KMS-11 (cell line): ENCODE results near the gene HOXA9.
A peak's percentile ranks its signal among the peaks of the same experiment; 100 is the strongest.

Experiments used
- H2AFZ ChIP-seq: fragments of 200-600 bp; sonication (generic); 2 replicates; pipeline ENCODE4 v1.6.1; 2016; ENCODE audit warnings: antibody characterized with exemption, mixed run types, low read depth
- H3K27ac ChIP-seq: fragments of 200-600 bp; sonication (generic); 2 replicates; pipeline ENCODE4 v1.6.1; 2016; ENCODE audit warnings: mild to moderate bottlenecking, mixed run types
- H3K27me3 ChIP-seq: fragments of 200-600 bp; sonication (generic); 2 replicates; pipeline ENCODE4 v1.6.1; 2017; ENCODE audit warnings: mild to moderate bottlenecking, low read depth, mixed run types, moderate library complexity; ENCODE audit not compliant: insufficient read depth
- H3K36me3 ChIP-seq: fragments of 200-600 bp; sonication (generic); 2 replicates; pipeline ENCODE4 v1.6.1; 2017; ENCODE audit warnings: mild to moderate bottlenecking, mixed run types; ENCODE audit not compliant: insufficient read depth
- H3K4me1 ChIP-seq: fragments of 200-600 bp; sonication (generic); 2 replicates; pipeline ENCODE4 v1.6.1; 2016; ENCODE audit warnings: mild to moderate bottlenecking, low read depth, mixed run types; ENCODE audit not compliant: poor library complexity, severe bottlenecking
- H3K4me2 ChIP-seq: fragments of 200-600 bp; sonication (generic); 2 replicates; pipeline ENCODE4 v1.7.0; 2016; ENCODE audit warnings: mild to moderate bottlenecking, mixed run types
- H3K4me3 ChIP-seq: fragments of 200-600 bp; sonication (generic); IDR thresholded peaks from 2 replicates; pipeline ENCODE4 v1.6.1; 2017; ENCODE audit warnings: low read depth, low read length, mixed read lengths; ENCODE audit not compliant: insufficient read depth
- H3K79me2 ChIP-seq: fragments of 200-600 bp; sonication (generic); 2 replicates; pipeline ENCODE4 v1.6.1; 2016; ENCODE audit warnings: low read depth, mixed run types; ENCODE audit not compliant: insufficient read depth
- H3K9ac ChIP-seq: fragments of 200-600 bp; sonication (generic); 2 replicates; pipeline ENCODE4 v1.6.1; 2016; ENCODE audit warnings: mild to moderate bottlenecking, mixed run types
- H4K20me1 ChIP-seq: fragments of 200-600 bp; sonication (generic); 2 replicates; pipeline ENCODE4 v1.6.1; 2016; ENCODE audit warnings: mild to moderate bottlenecking, mixed run types; ENCODE audit not compliant: insufficient read depth
- TF ChIP-seq, protein P1 (sequence below): fragments of 200-600 bp; sonication (generic); conservative IDR thresholded peaks from 2 replicates; pipeline ENCODE4 v1.6.1; 2017; ENCODE audit warnings: low read depth, mild to moderate bottlenecking, antibody characterized with exemption, low read length, moderate library complexity, mixed read lengths

HOXA9 gene

DNA sequence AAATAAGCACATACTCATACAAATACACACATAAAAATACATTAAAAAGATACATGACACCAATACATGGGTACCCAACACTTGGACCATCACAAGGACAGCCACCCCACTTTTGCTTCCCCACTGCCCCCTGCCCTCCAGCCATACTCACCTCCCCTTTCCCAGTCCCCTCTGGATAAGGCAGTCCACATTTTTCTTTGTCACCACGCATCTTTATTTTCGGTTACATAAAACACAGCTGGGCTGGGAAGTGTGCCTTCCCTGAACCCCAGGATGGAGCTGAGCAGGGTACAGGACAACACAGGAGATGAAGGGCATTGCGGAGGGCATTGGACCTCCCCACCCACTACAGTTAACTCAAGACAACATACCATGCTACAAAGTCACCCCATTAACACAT, 11.8 kb downstream of the HOXA9 start:
- no peaks in the 10 kb centered on the region for H3K79me2 ChIP-seq
- no peak overlapping the region for H3K9ac ChIP-seq
- no peaks in the 10 kb centered on the region for H3K36me3 ChIP-seq
- H3K4me1 ChIP-seq = peaks cover 7% of the 10 kb centered on the region
- no peaks in the 10 kb centered on the region for H4K20me1 ChIP-seq
- H3K4me2 ChIP-seq = no peak overlapping the region
- no peak overlapping the region for H2AFZ ChIP-seq
- no peak overlapping the region for H3K27ac ChIP-seq
- TF ChIP-seq, protein P1, sequence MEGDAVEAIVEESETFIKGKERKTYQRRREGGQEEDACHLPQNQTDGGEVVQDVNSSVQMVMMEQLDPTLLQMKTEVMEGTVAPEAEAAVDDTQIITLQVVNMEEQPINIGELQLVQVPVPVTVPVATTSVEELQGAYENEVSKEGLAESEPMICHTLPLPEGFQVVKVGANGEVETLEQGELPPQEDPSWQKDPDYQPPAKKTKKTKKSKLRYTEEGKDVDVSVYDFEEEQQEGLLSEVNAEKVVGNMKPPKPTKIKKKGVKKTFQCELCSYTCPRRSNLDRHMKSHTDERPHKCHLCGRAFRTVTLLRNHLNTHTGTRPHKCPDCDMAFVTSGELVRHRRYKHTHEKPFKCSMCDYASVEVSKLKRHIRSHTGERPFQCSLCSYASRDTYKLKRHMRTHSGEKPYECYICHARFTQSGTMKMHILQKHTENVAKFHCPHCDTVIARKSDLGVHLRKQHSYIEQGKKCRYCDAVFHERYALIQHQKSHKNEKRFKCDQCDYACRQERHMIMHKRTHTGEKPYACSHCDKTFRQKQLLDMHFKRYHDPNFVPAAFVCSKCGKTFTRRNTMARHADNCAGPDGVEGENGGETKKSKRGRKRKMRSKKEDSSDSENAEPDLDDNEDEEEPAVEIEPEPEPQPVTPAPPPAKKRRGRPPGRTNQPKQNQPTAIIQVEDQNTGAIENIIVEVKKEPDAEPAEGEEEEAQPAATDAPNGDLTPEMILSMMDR = no peak
- no peaks in the 10 kb centered on the region for H3K27me3 ChIP-seq
- H3K4me3 ChIP-seq = no peak overlapping the region

DNA sequence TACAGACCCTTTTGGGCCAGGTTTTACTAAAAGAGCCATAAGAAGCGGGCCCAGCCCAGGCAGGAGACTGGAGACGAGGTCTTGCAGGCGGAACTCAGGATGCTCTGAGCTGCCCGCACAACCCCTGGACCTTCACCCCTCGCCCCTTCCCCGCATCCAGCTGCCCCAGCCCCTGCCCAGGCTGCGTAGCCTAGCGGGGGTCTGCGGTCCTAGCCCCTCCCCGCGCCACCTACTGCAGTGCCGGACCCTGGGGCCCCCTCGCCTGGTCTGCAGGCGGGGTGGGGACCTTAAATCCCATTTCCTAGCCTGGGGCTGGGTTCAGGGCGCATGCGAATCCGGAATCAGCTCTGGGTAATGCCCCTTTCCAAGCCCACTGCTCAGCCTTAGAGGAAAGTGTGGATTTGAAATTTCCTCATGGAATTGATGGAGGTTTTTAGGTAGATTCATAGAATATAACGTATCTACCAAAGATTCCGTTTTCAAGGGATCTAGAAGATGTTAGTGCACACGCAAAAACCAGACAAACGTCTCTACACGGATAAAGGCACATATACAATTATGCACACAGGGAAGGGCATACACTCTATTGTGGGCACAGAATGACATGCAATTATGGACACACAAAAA, 12.4 kb downstream of the HOXA9 start:
- H4K20me1 ChIP-seq = no peaks in the 10 kb centered on the region
- no peaks in the 10 kb centered on the region for H3K36me3 ChIP-seq
- no peaks in the 10 kb centered on the region for H3K79me2 ChIP-seq
- H3K9ac ChIP-seq = no peak overlapping the region
- TF ChIP-seq, protein P1 = no peak
- H3K4me2 ChIP-seq = no peak overlapping the region
- no peak overlapping the region for H2AFZ ChIP-seq
- H3K4me1 ChIP-seq = peaks cover 7% of the 10 kb centered on the region
- H3K27ac ChIP-seq = no peak overlapping the region
- no peak overlapping the region for H3K4me3 ChIP-seq
- H3K27me3 ChIP-seq = no peaks in the 10 kb centered on the region

DNA sequence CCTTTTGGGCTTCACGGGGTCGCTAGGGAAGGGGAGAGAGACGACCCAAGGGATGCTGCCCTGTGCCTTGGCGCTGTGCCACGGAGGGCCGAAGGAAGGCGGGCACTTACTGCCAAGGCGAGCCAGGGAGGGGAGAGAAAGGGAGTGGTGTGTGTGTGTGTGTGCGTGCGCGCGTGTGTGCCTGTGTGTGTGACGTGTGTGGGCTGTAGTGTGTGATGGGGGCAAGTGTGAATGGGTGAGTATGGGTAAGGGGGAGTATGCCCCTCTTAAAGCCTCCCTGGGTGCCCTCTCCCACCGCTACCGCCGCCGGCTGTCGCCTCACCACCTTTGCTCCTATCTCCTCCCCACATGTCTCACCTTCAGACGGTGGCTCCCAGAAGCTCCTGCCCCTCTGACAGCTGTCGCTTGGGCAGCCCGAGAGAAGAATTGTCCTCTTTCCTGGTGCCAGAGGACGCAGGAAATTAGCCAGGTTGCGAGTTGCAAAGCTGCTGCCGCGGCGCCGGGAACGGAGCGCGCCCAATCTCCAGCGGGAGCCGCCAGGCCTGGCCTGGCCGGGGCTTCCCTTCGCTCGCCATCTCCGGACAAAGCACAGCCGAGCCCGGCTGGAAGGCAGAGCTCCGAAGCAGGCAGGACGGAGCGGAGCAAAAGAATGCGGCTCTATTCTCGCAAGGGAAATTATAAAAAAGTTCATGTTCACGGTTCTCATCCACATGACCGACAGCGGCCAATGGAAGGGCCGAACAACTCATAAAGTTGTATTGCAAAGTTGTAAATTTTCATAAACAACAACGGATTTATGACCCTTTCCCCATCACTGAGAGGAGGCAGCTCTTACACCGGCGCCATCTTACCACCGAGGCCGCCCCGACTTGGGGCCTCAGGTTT, 13.2 kb downstream of the HOXA9 start, which contains the start of gene HOXA3:
TSS of gene HOXA3 (minus strand) at position 653 of the 885 bp plus-strand sequence. CDS start 41,943 bp downstream, outside the sequence.
- H4K20me1 ChIP-seq = no peaks in the 10 kb centered on the region
- peaks cover 7% of the 10 kb centered on the region for H3K4me1 ChIP-seq
- H2AFZ ChIP-seq = peak within 1 kb of the TSS; percentile 96
- H3K79me2 ChIP-seq = no peaks in the 10 kb centered on the region
- no peak within 1 kb of the TSS for H3K4me3 ChIP-seq
- H3K27ac ChIP-seq = no peak within 1 kb of the TSS; the same call in 1 of the 2 replicates
- TF ChIP-seq, protein P1 = no peak
- H3K9ac ChIP-seq = peak within 1 kb of the TSS; percentile 76; the same call in 1 of the 2 replicates
- no peaks in the 10 kb centered on the region for H3K27me3 ChIP-seq
- no peaks in the 10 kb centered on the region for H3K36me3 ChIP-seq
- peak within 1 kb of the TSS; percentile 94 for H3K4me2 ChIP-seq

DNA sequence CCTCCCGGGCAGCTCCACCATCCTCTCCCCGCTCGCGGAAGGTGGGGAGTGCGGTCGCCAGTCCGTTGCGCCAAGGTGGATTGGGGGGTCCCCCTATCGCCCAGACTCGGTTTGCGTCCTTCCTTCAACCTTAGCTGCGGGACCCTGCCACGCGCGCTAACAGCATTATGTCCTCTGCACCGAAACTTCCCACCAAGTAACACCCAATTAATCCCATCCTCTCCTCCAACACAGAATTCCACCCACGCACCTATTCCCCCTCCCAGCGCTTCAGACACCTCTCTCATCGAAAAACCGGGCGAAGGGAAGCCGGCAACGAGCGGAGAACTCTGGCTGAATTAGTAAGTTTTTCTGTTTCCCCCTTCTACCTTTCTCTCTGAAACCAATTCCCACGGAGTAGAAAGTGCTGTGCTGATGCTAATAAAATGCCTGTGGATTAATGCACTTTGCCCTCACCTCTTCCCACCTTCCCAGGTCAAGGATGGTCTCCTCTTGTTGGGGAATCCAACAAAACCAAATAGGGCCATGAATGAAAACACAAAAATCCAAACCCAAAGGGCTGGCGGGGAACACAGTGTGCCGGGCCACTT, 13.9 kb downstream of the HOXA9 start:
- Histone ChIP-seq H3K27ac (peak overlapping the region; percentile 67; the same call in 1 of the 2 replicates), H3K79me2 (no peaks in the 10 kb centered on the region), H3K27me3 (no peaks in the 10 kb centered on the region), H3K4me1 (peaks cover 7% of the 10 kb centered on the region), H4K20me1 (no peaks in the 10 kb centered on the region), H3K36me3 (no peaks in the 10 kb centered on the region), H2AFZ (peak overlapping the region; percentile 96), H3K4me2 (peak overlapping the region; percentile 94), H3K4me3 (peak overlapping the region; percentile 42), H3K9ac (peak overlapping the region; percentile 76)
- TF ChIP-seq, protein P1 = no peak
